Measurements from ENCODE around the gene DOCK8.
A peak's percentile ranks its signal among the peaks of the same experiment; 100 is the strongest.
"Not testable (repeated sequence)": the region's sequence is repeated elsewhere in the genome, so short reads cannot be mapped to it uniquely, and the experiment has no call there.

DOCK8 gene

GRCh38 chr9:405341-405740 is 190.7 kb downstream of the DOCK8 start:
- DNase-seq (ENCODE audit: low read depth in 3 of 3, low spot score in 1 of 3), result no peak

GRCh38 chr9:406886-407654 is 192.4 kb downstream of the DOCK8 start:
- DNase-seq (ENCODE audit: low read depth in 3 of 3, low spot score in 1 of 3), result no peak

- DNase-seq (ENCODE audit: low read depth in 3 of 3, low spot score in 1 of 3), result not testable (repeated sequence)
Observed at GRCh38 chr9:409655-410054, 195.0 kb downstream of the DOCK8 start.

GRCh38 chr9:414595-414994 is 199.9 kb downstream of the DOCK8 start:
- DNase-seq (ENCODE audit: low read depth in 3 of 3, low spot score in 1 of 3), result no peak

GRCh38 chr9:419571-420171 is 205.0 kb downstream of the DOCK8 start:
- DNase-seq (ENCODE audit: low read depth in 3 of 3, low spot score in 1 of 3), result no peak

GRCh38 chr9:421896-422295 is 207.2 kb downstream of the DOCK8 start:
- DNase-seq (ENCODE audit: low read depth in 3 of 3, low spot score in 1 of 3), result no peak

- DNase-seq (ENCODE audit: low read depth in 3 of 3, low spot score in 1 of 3), result no peak
Observed at GRCh38 chr9:426264-426663, 211.6 kb downstream of the DOCK8 start.

GRCh38 chr9:426976-427375 is 212.3 kb downstream of the DOCK8 start:
- no peak for DNase-seq (ENCODE audit: low read depth in 3 of 3, low spot score in 1 of 3)

- no peak for DNase-seq (ENCODE audit: low read depth in 3 of 3, low spot score in 1 of 3)
Observed at GRCh38 chr9:431701-432100, 217.0 kb downstream of the DOCK8 start.

GRCh38 chr9:436482-436881 is 221.8 kb downstream of the DOCK8 start:
- no peak for DNase-seq (ENCODE audit: low read depth in 3 of 3, low spot score in 1 of 3)

- DNase-seq (ENCODE audit: low read depth in 3 of 3, low spot score in 1 of 3), result no peak
Observed at GRCh38 chr9:437066-437465, 222.4 kb downstream of the DOCK8 start.

- DNase-seq (ENCODE audit: low read depth in 3 of 3, low spot score in 1 of 3), result no peak
Observed at GRCh38 chr9:437574-438001, 222.9 kb downstream of the DOCK8 start.

GRCh38 chr9:438066-438465 is 223.4 kb downstream of the DOCK8 start:
- DNase-seq (ENCODE audit: low read depth in 3 of 3, low spot score in 1 of 3), result no peak

GRCh38 chr9:438961-439768 is 224.5 kb downstream of the DOCK8 start:
- no peak for DNase-seq (ENCODE audit: low read depth in 3 of 3, low spot score in 1 of 3)

GRCh38 chr9:441126-441525 is 226.5 kb downstream of the DOCK8 start:
- DNase-seq (ENCODE audit: low read depth in 3 of 3, low spot score in 1 of 3), result no peak

- DNase-seq (ENCODE audit: low read depth in 3 of 3, low spot score in 1 of 3), result no peak
Observed at GRCh38 chr9:444528-444927, 229.9 kb downstream of the DOCK8 start.

GRCh38 chr9:445033-445432 is 230.4 kb downstream of the DOCK8 start:
- DNase-seq (ENCODE audit: low read depth in 3 of 3, low spot score in 1 of 3), result no peak

- no peak for DNase-seq (ENCODE audit: low read depth in 3 of 3, low spot score in 1 of 3)
Observed at GRCh38 chr9:446074-446699, 231.5 kb downstream of the DOCK8 start.

- peak; percentile 10 to 39 (median 28) for DNase-seq (ENCODE audit: low read depth in 3 of 3, low spot score in 1 of 3)
Observed at GRCh38 chr9:447230-448025, 232.8 kb downstream of the DOCK8 start.

- no peak for DNase-seq (ENCODE audit: low read depth in 3 of 3, low spot score in 1 of 3)
Observed at GRCh38 chr9:450057-450456, 235.4 kb downstream of the DOCK8 start.

GRCh38 chr9:450561-450960 is 235.9 kb downstream of the DOCK8 start:
- DNase-seq (ENCODE audit: low read depth in 3 of 3, low spot score in 1 of 3), result no peak

Data from stimulated activated CD4-positive, alpha-beta T cell treated with anti-CD3 and anti-CD28 coated beads, TNF-alpha, amount 100 ng/mL, for 1 hour (primary cell).